CD8-positive, alpha-beta memory T cell (primary cell): ENCODE measurements around the gene GMDS. TPM values are rescaled to one million over a fixed set of nuclear protein-coding genes. Genes with fewer than 3 reads are reported as not detected.
"Not testable (repeated sequence)": the region's sequence is repeated elsewhere in the genome, so short reads cannot be mapped to it uniquely, and the experiment has no call there.

ENCODE experiments used
- CTCF ChIA-PET: fragments of 350-600 bp; sonication (Branson Sonifier 250); formaldehyde crosslinking; loops from one replicate; lab custom pipeline; 2021; ENCODE audit warnings: antibody characterized with exemption; lab: Charles Lee
- POLR2A ChIA-PET: fragments of 350-600 bp; sonication (Branson Sonifier 250); formaldehyde crosslinking; loops from one replicate; lab custom pipeline; 2021; ENCODE audit warnings: antibody characterized with exemption; lab: Charles Lee
- DNase-seq, 5 donors: peaks; one replicate each; pipeline versions ENCODE4 v3.0.0 to v3.0.0-alpha.2; 2020 to 2022; ENCODE audit warnings: mixed read lengths in 1 of 5
- H3K27ac ChIP-seq: one replicate; pipeline ENCODE4 v1.7.0; 2013; ENCODE audit warnings: low read depth, mild to moderate bottlenecking, low read length, moderate library complexity
- H3K27me3 ChIP-seq: 2 replicates; pipeline ENCODE4 v1.7.0; 2013; ENCODE audit warnings: low read length, mild to moderate bottlenecking; ENCODE audit not compliant: insufficient read depth, poor library complexity, severe bottlenecking
- H3K36me3 ChIP-seq: 2 replicates; pipeline ENCODE4 v1.7.0; 2013; ENCODE audit warnings: mild to moderate bottlenecking, low read length, moderate library complexity; ENCODE audit not compliant: insufficient read depth
- H3K4me1 ChIP-seq: 2 replicates; pipeline ENCODE4 v1.7.0; 2013; ENCODE audit warnings: mild to moderate bottlenecking, low read length, moderate library complexity; ENCODE audit not compliant: insufficient read depth
- H3K4me3 ChIP-seq: 2 replicates; pipeline ENCODE4 v1.7.0; 2013; ENCODE audit warnings: mild to moderate bottlenecking, low read length
- H3K9me3 ChIP-seq: 2 replicates; pipeline ENCODE4 v1.7.0; 2013; ENCODE audit warnings: mild to moderate bottlenecking, low read length
- H3K27ac Mint-ChIP-seq, 8 donors: one replicate each; pipeline ENCODE4 v1.8.0; 2020 to 2021; ENCODE audit warnings: mixed read lengths in 8 of 8, mild to moderate bottlenecking in 6 of 8, inconsistent platforms in 3 of 8, moderate library complexity in 3 of 8
- H3K27me3 Mint-ChIP-seq, 2 donors: one replicate each; pipeline ENCODE4 v1.8.0; 2020 to 2021; ENCODE audit warnings: mixed read lengths in 2 of 2, mild to moderate bottlenecking in 1 of 2, moderate library complexity in 1 of 2
- H3K36me3 Mint-ChIP-seq, 3 donors: one replicate each; pipeline ENCODE4 v1.8.0; 2020 to 2021; ENCODE audit warnings: mixed read lengths in 3 of 3, inconsistent platforms in 1 of 3, mild to moderate bottlenecking in 1 of 3
- H3K4me1 Mint-ChIP-seq, 3 donors: one replicate each; pipeline ENCODE4 v1.8.0; 2020 to 2021; ENCODE audit warnings: mixed read lengths in 3 of 3, inconsistent platforms in 1 of 3, mild to moderate bottlenecking in 1 of 3
- H3K4me3 Mint-ChIP-seq, 7 donors: one replicate each; pipeline ENCODE4 v1.8.0; 2020 to 2021; ENCODE audit warnings: mixed read lengths in 7 of 7, mild to moderate bottlenecking in 6 of 7, moderate library complexity in 4 of 7, inconsistent platforms in 2 of 7
- H3K9me3 Mint-ChIP-seq, 5 donors: one replicate each; pipeline ENCODE4 v1.8.0; 2020 to 2022; ENCODE audit warnings: mixed read lengths in 5 of 5, mild to moderate bottlenecking in 3 of 5, moderate library complexity in 2 of 5, inconsistent platforms in 1 of 5
- polyA plus RNA-seq: library from polyadenylated mRNA; unstranded; fragments of 300-500 nt; fragmentation: Illumina TruSeq; gene quantifications from one replicate; pipeline ENCODE4 v1.2.3, GENCODE V29; 2021
- total RNA-seq, 2 experiments: library from RNA; stranded (reverse); gene quantifications; one replicate each; pipeline ENCODE4 v1.2.3, GENCODE V29; 2021

Gene GMDS
- total and polyA plus RNA-seq, 3 experiments from 2014 or later, result 16.4 to 33.4 (median 28.6) TPM

GRCh38 chr6:1686117-1687098 is 559.0 kb downstream of the GMDS start:
- POLR2A ChIA-PET, result no interaction called here
- Mint-ChIP-seq H3K27ac (no peak overlapping the region), H3K4me1 (no peaks in the 10 kb centered on the region), H3K36me3 (peaks cover 2 to 23% (median 8%) of the 10 kb centered on the region in 3 donors), H3K4me3 (no peak overlapping the region), H3K9me3 (no peaks in the 10 kb centered on the region), H3K27me3 (no peaks in the 10 kb centered on the region)
- H3K4me1 ChIP-seq, result no peaks in the 10 kb centered on the region
- CTCF ChIA-PET, result no interaction called here
- no peaks in the 10 kb centered on the region for H3K27me3 ChIP-seq
- no peak overlapping the region for H3K27ac ChIP-seq
- no peak for DNase-seq
- H3K36me3 ChIP-seq, result no peaks in the 10 kb centered on the region
- no peak overlapping the region for H3K4me3 ChIP-seq
- no peaks in the 10 kb centered on the region for H3K9me3 ChIP-seq

- no peak overlapping the region for H3K27ac ChIP-seq
- H3K4me3 ChIP-seq, result no peak overlapping the region
- Mint-ChIP-seq H3K27me3 (no peaks in the 10 kb centered on the region), H3K4me1 (no peaks in the 10 kb centered on the region), H3K4me3 (no peak overlapping the region), H3K9me3 (no peaks in the 10 kb centered on the region), H3K27ac (no peak overlapping the region), H3K36me3 (peaks cover 0 to 2% (median 0%) of the 10 kb centered on the region in 3 donors)
- no peak for DNase-seq
- no peaks in the 10 kb centered on the region for H3K36me3 ChIP-seq
- POLR2A ChIA-PET, result no interaction called here
- H3K27me3 ChIP-seq, result no peaks in the 10 kb centered on the region
- no peaks in the 10 kb centered on the region for H3K4me1 ChIP-seq
- no peaks in the 10 kb centered on the region for H3K9me3 ChIP-seq
- CTCF ChIA-PET, result no interaction called here
Measured at GRCh38 chr6:1679688-1680068, 565.7 kb downstream of the GMDS start.

GRCh38 chr6:1679031-1679687 is 566.2 kb downstream of the GMDS start:
- ChIA-PET POLR2A (no interaction called here), CTCF (no interaction called here)
- H3K4me3 ChIP-seq, result no peak overlapping the region
- Mint-ChIP-seq H3K36me3 (peaks cover 0 to 2% (median 0%) of the 10 kb centered on the region in 3 donors), H3K4me1 (no peaks in the 10 kb centered on the region), H3K9me3 (no peaks in the 10 kb centered on the region), H3K27me3 (no peaks in the 10 kb centered on the region), H3K4me3 (no peak overlapping the region), H3K27ac (no peak overlapping the region)
- H3K36me3 ChIP-seq, result no peaks in the 10 kb centered on the region
- no peaks in the 10 kb centered on the region for H3K9me3 ChIP-seq
- H3K4me1 ChIP-seq, result no peaks in the 10 kb centered on the region
- H3K27me3 ChIP-seq, result no peaks in the 10 kb centered on the region
- H3K27ac ChIP-seq, result no peak overlapping the region
- no peak for DNase-seq

DNA sequence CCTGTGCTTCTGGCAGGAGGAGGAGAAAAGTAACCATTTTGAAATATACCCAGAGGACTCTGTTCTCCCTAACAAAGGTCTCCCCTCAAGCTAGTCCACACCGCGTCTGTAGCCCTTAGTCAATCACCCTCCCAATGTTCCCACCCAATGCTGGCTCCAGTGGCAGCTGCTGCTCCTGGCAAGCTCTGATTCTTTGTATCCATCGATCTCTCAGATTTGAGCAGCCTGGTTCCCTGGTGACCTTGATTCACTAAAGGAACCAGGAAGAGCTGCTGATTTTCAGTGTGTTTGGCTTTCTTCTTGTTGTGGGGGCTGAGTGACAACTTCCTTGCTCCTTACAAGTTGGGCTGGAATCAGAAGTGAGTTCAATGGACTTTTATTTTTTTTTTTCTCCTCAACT is 567.2 kb downstream of the GMDS start:
- POLR2A ChIA-PET, result no interaction called here
- H3K9me3 ChIP-seq, result no peaks in the 10 kb centered on the region

DNA sequence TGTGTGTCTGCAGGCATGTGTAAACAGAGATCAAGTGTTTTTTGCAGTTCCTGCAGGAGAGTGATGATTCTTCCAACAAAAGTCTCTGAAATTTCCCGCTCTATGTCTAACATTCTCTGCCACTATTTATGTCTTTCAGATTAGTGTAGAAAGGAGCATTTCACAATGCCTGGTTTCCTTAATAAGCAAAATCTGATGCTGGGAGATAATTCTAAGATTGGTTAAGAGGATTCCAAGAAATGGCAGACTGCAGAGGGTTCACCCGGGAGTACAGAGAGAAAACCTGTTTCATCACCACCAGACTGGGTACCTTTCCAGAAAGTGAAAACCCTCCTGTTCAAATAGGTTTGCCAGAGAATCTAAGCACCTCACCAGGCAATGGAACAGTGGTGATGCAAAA is 573.0 kb downstream of the GMDS start:
- CTCF ChIA-PET, result no interaction called here
- Histone ChIP-seq H3K27ac (no peak overlapping the region), H3K9me3 (no peaks in the 10 kb centered on the region), H3K4me1 (no peaks in the 10 kb centered on the region), H3K27me3 (no peaks in the 10 kb centered on the region), H3K4me3 (no peak overlapping the region), H3K36me3 (no peaks in the 10 kb centered on the region)
- H3K4me1 Mint-ChIP-seq, result no peaks in the 10 kb centered on the region
- no peaks in the 10 kb centered on the region for H3K36me3 Mint-ChIP-seq
- DNase-seq, result no peak
- H3K27ac Mint-ChIP-seq, result no peak overlapping the region
- POLR2A ChIA-PET, result no interaction called here
- H3K9me3 Mint-ChIP-seq, result no peaks in the 10 kb centered on the region
- H3K4me3 Mint-ChIP-seq, result no peak overlapping the region
- H3K27me3 Mint-ChIP-seq, result no peaks in the 10 kb centered on the region

More for the DNA sequence above, 567.2 kb downstream of the GMDS start:
- Histone ChIP-seq H3K27ac (no peak overlapping the region), H3K36me3 (no peaks in the 10 kb centered on the region), H3K4me3 (no peak overlapping the region), H3K4me1 (no peaks in the 10 kb centered on the region), H3K27me3 (no peaks in the 10 kb centered on the region)
- no peaks in the 10 kb centered on the region for H3K4me1 Mint-ChIP-seq
- CTCF ChIA-PET, result no interaction called here
- no peak for DNase-seq
- H3K27ac Mint-ChIP-seq, result no peak overlapping the region
- H3K9me3 Mint-ChIP-seq, result no peaks in the 10 kb centered on the region
- H3K36me3 Mint-ChIP-seq, result peaks cover 0 to 2% (median 0%) of the 10 kb centered on the region in 3 donors
- no peaks in the 10 kb centered on the region for H3K27me3 Mint-ChIP-seq
- no peak overlapping the region for H3K4me3 Mint-ChIP-seq

DNA sequence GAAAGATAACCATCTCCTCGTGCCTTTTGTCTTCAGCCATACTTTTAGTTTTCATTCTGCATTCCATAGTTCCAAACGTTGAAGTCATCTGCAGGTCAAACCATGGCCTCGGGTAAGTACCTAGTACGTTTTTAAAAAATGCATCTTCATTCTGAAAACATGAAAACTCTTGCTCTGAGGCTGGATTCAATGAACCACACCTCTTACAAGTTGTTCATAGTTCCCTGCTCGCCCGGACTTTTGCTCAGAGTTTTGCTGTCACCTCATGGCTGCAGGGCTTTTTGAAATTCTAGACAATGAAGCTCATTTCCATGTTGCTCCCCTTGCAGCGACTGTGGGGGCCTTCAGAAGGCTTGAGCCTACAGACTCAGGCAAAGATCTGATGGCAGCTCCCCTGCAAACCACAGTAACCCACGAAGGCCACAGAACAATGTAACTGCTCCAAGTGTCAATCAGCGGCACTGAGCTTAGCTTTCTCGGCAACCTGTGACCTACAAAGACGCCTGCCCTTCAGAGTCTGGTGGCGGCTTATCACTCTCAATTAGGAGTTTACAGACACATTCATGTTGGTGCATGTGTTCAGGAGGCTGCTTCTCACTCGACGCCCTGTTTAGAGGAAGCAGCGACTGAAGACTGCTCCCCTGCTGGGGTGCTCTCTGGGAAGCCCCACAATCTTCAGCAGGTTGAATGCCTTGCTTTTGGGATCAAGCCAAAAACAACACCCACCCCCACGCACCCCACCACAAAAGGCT is 574.5 kb downstream of the GMDS start:
- no peak overlapping the region for H3K27ac Mint-ChIP-seq
- H3K9me3 Mint-ChIP-seq, result no peaks in the 10 kb centered on the region
- no peaks in the 10 kb centered on the region for H3K36me3 Mint-ChIP-seq
- ChIA-PET CTCF (no interaction called here), POLR2A (no interaction called here)
- no peak overlapping the region for H3K27ac ChIP-seq
- no peaks in the 10 kb centered on the region for H3K27me3 ChIP-seq
- DNase-seq, result no peak
- no peaks in the 10 kb centered on the region for H3K9me3 ChIP-seq
- no peaks in the 10 kb centered on the region for H3K27me3 Mint-ChIP-seq
- no peaks in the 10 kb centered on the region for H3K4me1 ChIP-seq
- H3K4me3 Mint-ChIP-seq, result no peak overlapping the region
- H3K4me3 ChIP-seq, result no peak overlapping the region
- no peaks in the 10 kb centered on the region for H3K36me3 ChIP-seq
- H3K4me1 Mint-ChIP-seq, result no peaks in the 10 kb centered on the region

DNA sequence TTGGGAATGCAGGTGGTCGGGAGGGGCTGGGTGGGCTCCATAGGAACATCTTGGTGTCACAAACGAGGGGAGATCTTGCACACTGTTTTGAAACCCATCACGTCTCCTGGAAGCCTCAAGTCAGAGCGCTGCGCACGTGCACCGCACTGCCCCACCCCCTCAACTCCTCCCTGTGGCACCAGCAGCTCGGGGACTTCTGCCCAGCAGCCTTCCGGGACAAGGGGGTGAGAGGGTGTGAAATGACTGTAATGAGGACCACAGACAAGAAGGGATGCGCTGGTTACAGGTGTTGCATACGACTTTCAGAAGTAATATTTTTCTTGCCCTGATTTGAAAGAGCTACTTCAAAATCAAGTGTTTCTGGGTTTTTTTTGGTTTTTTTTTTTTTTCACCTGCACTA is 575.4 kb downstream of the GMDS start:
- no peaks in the 10 kb centered on the region for H3K36me3 ChIP-seq
- CTCF ChIA-PET, result no interaction called here
- Mint-ChIP-seq H3K9me3 (no peaks in the 10 kb centered on the region), H3K27me3 (no peaks in the 10 kb centered on the region), H3K4me3 (no peak overlapping the region), H3K36me3 (no peaks in the 10 kb centered on the region), H3K4me1 (no peaks in the 10 kb centered on the region), H3K27ac (no peak overlapping the region)
- H3K27me3 ChIP-seq, result no peaks in the 10 kb centered on the region
- H3K4me1 ChIP-seq, result no peaks in the 10 kb centered on the region
- no peak for DNase-seq
- POLR2A ChIA-PET, result no interaction called here
- no peaks in the 10 kb centered on the region for H3K9me3 ChIP-seq
- H3K4me3 ChIP-seq, result no peak overlapping the region
- no peak overlapping the region for H3K27ac ChIP-seq

DNA sequence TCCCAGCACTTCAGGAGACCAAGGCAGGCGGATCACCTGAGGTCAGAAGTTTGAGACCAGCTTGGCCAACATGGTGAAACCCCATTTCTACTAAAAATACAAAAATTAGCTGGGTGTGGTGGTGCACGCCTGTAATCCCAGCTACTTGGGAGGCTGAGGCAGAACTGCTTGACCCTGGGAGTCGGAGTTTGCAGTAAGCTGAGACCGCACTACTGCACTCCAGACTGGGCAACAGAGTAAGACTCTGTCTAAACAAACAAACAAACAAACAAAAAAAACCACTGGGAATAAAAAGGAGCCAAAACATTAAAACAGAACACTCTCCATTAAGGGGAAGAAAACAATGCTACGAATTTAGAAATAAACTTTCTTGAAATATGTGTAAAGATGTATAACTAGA is 576.9 kb downstream of the GMDS start:
- H3K36me3 ChIP-seq, H3K4me3 Mint-ChIP-seq, H3K27ac Mint-ChIP-seq, H3K36me3 Mint-ChIP-seq, H3K4me3 ChIP-seq, H3K4me1 ChIP-seq, POLR2A ChIA-PET, H3K27me3 ChIP-seq, H3K9me3 ChIP-seq, H3K9me3 Mint-ChIP-seq, H3K4me1 Mint-ChIP-seq, CTCF ChIA-PET, DNase-seq, H3K27me3 Mint-ChIP-seq, H3K27ac ChIP-seq: not testable (repeated sequence)
